CD8-positive, alpha-beta memory T cell (primary cell): ENCODE results near the gene MT1M. TPM values are rescaled to one million over a fixed set of nuclear protein-coding genes. Genes with fewer than 3 reads are reported as not detected.

ENCODE experiments used
- CTCF ChIA-PET: fragments of 350-600 bp; sonication (Branson Sonifier 250); formaldehyde crosslinking; loops from one replicate; lab custom pipeline; 2021; ENCODE audit warnings: antibody characterized with exemption; lab: Charles Lee
- POLR2A ChIA-PET: fragments of 350-600 bp; sonication (Branson Sonifier 250); formaldehyde crosslinking; loops from one replicate; lab custom pipeline; 2021; ENCODE audit warnings: antibody characterized with exemption; lab: Charles Lee
- DNase-seq, 5 donors: peaks; one replicate each; pipeline versions ENCODE4 v3.0.0 to v3.0.0-alpha.2; 2020 to 2022; ENCODE audit warnings: mixed read lengths in 1 of 5
- H3K27ac ChIP-seq: one replicate; pipeline ENCODE4 v1.7.0; 2013; ENCODE audit warnings: low read depth, mild to moderate bottlenecking, low read length, moderate library complexity
- H3K27me3 ChIP-seq: 2 replicates; pipeline ENCODE4 v1.7.0; 2013; ENCODE audit warnings: low read length, mild to moderate bottlenecking; ENCODE audit not compliant: insufficient read depth, poor library complexity, severe bottlenecking
- H3K36me3 ChIP-seq: 2 replicates; pipeline ENCODE4 v1.7.0; 2013; ENCODE audit warnings: mild to moderate bottlenecking, low read length, moderate library complexity; ENCODE audit not compliant: insufficient read depth
- H3K4me1 ChIP-seq: 2 replicates; pipeline ENCODE4 v1.7.0; 2013; ENCODE audit warnings: mild to moderate bottlenecking, low read length, moderate library complexity; ENCODE audit not compliant: insufficient read depth
- H3K4me3 ChIP-seq: 2 replicates; pipeline ENCODE4 v1.7.0; 2013; ENCODE audit warnings: mild to moderate bottlenecking, low read length
- H3K9me3 ChIP-seq: 2 replicates; pipeline ENCODE4 v1.7.0; 2013; ENCODE audit warnings: mild to moderate bottlenecking, low read length
- H3K27ac Mint-ChIP-seq, 8 donors: one replicate each; pipeline ENCODE4 v1.8.0; 2020 to 2021; ENCODE audit warnings: mixed read lengths in 8 of 8, mild to moderate bottlenecking in 6 of 8, inconsistent platforms in 3 of 8, moderate library complexity in 3 of 8
- H3K27me3 Mint-ChIP-seq, 2 donors: one replicate each; pipeline ENCODE4 v1.8.0; 2020 to 2021; ENCODE audit warnings: mixed read lengths in 2 of 2, mild to moderate bottlenecking in 1 of 2, moderate library complexity in 1 of 2
- H3K36me3 Mint-ChIP-seq, 3 donors: one replicate each; pipeline ENCODE4 v1.8.0; 2020 to 2021; ENCODE audit warnings: mixed read lengths in 3 of 3, inconsistent platforms in 1 of 3, mild to moderate bottlenecking in 1 of 3
- H3K4me1 Mint-ChIP-seq, 3 donors: one replicate each; pipeline ENCODE4 v1.8.0; 2020 to 2021; ENCODE audit warnings: mixed read lengths in 3 of 3, inconsistent platforms in 1 of 3, mild to moderate bottlenecking in 1 of 3
- H3K4me3 Mint-ChIP-seq, 7 donors: one replicate each; pipeline ENCODE4 v1.8.0; 2020 to 2021; ENCODE audit warnings: mixed read lengths in 7 of 7, mild to moderate bottlenecking in 6 of 7, moderate library complexity in 4 of 7, inconsistent platforms in 2 of 7
- H3K9me3 Mint-ChIP-seq, 5 donors: one replicate each; pipeline ENCODE4 v1.8.0; 2020 to 2022; ENCODE audit warnings: mixed read lengths in 5 of 5, mild to moderate bottlenecking in 3 of 5, moderate library complexity in 2 of 5, inconsistent platforms in 1 of 5
- polyA plus RNA-seq: library from polyadenylated mRNA; unstranded; fragments of 300-500 nt; fragmentation: Illumina TruSeq; gene quantifications from one replicate; pipeline ENCODE4 v1.2.3, GENCODE V29; 2021
- total RNA-seq, 2 experiments: library from RNA; stranded (reverse); gene quantifications; one replicate each; pipeline ENCODE4 v1.2.3, GENCODE V29; 2021

The MT1M gene
- total and polyA plus RNA-seq, 3 experiments from 2014 or later, result not detected

DNA sequence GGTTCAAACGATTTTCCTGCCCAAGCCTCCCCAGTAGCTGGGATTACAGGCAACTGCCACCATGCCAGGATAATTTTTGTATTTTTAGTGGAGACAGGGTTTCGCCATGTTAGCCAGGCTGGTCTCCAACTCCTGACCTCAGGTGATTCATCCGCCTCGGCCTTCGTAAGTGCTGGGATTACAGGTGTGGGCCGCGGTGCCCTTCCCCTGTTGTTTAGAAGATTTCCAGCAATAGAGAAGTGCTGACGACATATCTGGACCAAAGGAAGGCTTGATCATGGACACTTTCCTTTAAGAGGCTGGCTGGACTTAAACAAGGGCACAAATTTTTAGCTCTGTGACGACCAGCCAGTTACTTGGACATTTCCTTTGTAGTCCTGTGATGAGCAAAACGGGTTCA, 1.3 kb upstream of the MT1M start:
- Mint-ChIP-seq H3K36me3 (no peaks in the 10 kb centered on the region), H3K4me1 (peaks cover 19 to 31% (median 20%) of the 10 kb centered on the region in 3 donors), H3K27me3 (peaks cover 50 to 60% of the 10 kb centered on the region in 2 donors), H3K9me3 (no peaks in the 10 kb centered on the region), H3K27ac (no peak overlapping the region), H3K4me3 (no peak overlapping the region)
- Histone ChIP-seq H3K27me3 (peaks cover 47% of the 10 kb centered on the region), H3K4me1 (peaks cover 23% of the 10 kb centered on the region), H3K4me3 (no peak overlapping the region), H3K27ac (no peak overlapping the region), H3K36me3 (no peaks in the 10 kb centered on the region), H3K9me3 (no peaks in the 10 kb centered on the region)
- DNase-seq, result no peak
- ChIA-PET POLR2A (no interaction called here), CTCF (interaction anchor here (1.0 to 1.2 kb wide), 2 partner anchors 12 kb away, joined by 3 to 4 read pairs; no protein-coding TSS in a partner anchor)

DNA sequence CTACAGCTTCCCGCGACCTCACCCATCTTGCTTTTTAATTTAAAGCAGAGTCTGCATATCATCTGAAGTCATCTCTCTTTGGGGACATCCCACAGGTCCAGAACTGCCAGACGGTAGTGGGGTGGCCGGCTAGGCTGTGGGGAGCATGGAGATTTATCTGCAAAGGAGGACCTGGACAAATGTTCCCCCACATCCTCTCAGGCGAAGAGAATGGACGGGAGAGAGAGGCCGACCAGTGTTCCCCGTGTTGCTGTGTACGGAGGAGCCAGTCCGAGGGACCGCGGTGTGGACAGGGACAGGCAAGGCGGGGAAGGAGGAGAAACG, 665 bp upstream of the MT1M start:
- ChIA-PET POLR2A (no interaction called here), CTCF (interaction anchor here (1.0 kb wide), 1 partner anchor 12 kb away, joined by 3 read pairs; no protein-coding TSS in a partner anchor)
- Mint-ChIP-seq H3K27ac (peak overlapping the region in 1 of 8 donors; percentile 10), H3K27me3 (peaks cover 54 to 66% of the 10 kb centered on the region in 2 donors), H3K9me3 (no peaks in the 10 kb centered on the region), H3K36me3 (no peaks in the 10 kb centered on the region), H3K4me1 (peaks cover 19 to 34% (median 22%) of the 10 kb centered on the region in 3 donors), H3K4me3 (peak overlapping the region in 5 of 7 donors; percentile 55 to 88 (median 69))
- Histone ChIP-seq H3K4me1 (peaks cover 23% of the 10 kb centered on the region), H3K9me3 (no peaks in the 10 kb centered on the region), H3K36me3 (no peaks in the 10 kb centered on the region), H3K27ac (no peak overlapping the region), H3K27me3 (peaks cover 52% of the 10 kb centered on the region), H3K4me3 (no peak overlapping the region)
- no peak for DNase-seq

DNA sequence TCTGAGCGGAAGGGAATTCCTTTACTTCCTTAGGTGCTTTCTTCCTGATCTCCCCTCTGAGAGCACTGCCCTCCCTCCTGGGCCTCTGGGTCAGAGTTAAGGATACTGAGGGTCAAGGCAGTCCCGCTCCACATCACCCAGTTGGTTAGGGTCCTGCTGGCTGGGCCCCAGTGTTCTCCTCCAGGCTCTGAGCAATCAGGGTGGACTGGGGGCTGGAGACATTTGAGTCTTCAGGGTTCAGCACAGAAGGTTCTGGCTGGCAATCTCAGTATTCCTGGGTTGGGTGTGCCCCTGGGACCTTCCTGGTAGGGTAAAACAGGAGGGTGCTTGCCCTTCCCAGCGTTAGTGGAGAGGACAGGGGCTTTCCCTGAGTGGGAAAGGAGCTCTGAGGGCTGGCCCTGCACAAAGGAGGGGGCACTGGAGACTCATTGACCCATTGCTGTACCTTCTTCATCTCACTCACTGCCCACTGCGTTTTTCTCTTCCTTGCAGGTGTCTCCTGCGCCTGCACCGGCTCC, 448 bp downstream of the MT1M start:
- CTCF ChIA-PET, result interaction anchor here (2.8 kb wide), 1 partner anchor 11 kb away, joined by 11 read pairs; no protein-coding TSS in a partner anchor

DNA sequence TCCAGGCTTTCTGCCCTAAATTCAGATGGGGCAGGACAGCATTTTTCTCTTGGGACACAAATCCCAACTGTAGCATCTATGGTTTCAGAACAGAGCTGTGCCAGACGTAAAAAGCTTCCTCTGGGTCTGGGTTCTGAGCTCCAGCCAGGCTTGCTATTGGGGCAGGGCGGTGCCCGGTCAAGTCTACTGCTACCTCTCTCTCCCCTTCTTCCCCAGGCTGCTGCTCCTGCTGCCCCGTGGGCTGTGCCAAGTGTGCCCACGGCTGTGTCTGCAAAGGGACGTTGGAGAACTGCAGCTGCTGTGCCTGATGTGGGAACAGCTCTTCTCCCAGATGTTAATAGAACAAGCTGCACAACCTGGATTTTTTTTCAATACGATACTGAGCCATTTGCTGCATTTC, 1.1 kb downstream of the MT1M start:
- peaks cover 27% of the 10 kb centered on the region for H3K4me1 ChIP-seq
- no peaks in the 10 kb centered on the region for H3K36me3 ChIP-seq
- no peak overlapping the region for H3K4me3 ChIP-seq
- peaks cover 68 to 81% of the 10 kb centered on the region in 2 donors for H3K27me3 Mint-ChIP-seq
- no peaks in the 10 kb centered on the region for H3K9me3 ChIP-seq
- no peaks in the 10 kb centered on the region for H3K9me3 Mint-ChIP-seq
- DNase-seq, result no peak
- peaks cover 65% of the 10 kb centered on the region for H3K27me3 ChIP-seq
- ChIA-PET CTCF (interaction anchor here (2.8 kb wide), 1 partner anchor 10 kb away, joined by 11 read pairs; no protein-coding TSS in a partner anchor), POLR2A (no interaction called here)
- no peaks in the 10 kb centered on the region for H3K36me3 Mint-ChIP-seq
- peak overlapping the region in 1 of 7 donors; percentile 6 for H3K4me3 Mint-ChIP-seq
- H3K27ac Mint-ChIP-seq, result no peak overlapping the region
- peaks cover 24 to 48% (median 30%) of the 10 kb centered on the region in 3 donors for H3K4me1 Mint-ChIP-seq
- no peak overlapping the region for H3K27ac ChIP-seq

More for the DNA sequence above, 448 bp downstream of the MT1M start:
- no peak for DNase-seq
- POLR2A ChIA-PET, result no interaction called here
- H3K9me3 ChIP-seq, result no peaks in the 10 kb centered on the region
- no peak overlapping the region for H3K27ac ChIP-seq
- H3K9me3 Mint-ChIP-seq, result no peaks in the 10 kb centered on the region
- no peaks in the 10 kb centered on the region for H3K36me3 Mint-ChIP-seq
- H3K4me3 Mint-ChIP-seq, result peak overlapping the region in 5 of 7 donors; percentile 20 to 69 (median 37)
- no peaks in the 10 kb centered on the region for H3K36me3 ChIP-seq
- H3K4me1 ChIP-seq, result peaks cover 26% of the 10 kb centered on the region
- peaks cover 21 to 43% (median 26%) of the 10 kb centered on the region in 3 donors for H3K4me1 Mint-ChIP-seq
- peaks cover 59% of the 10 kb centered on the region for H3K27me3 ChIP-seq
- peaks cover 65 to 77% of the 10 kb centered on the region in 2 donors for H3K27me3 Mint-ChIP-seq
- H3K4me3 ChIP-seq, result no peak overlapping the region
- H3K27ac Mint-ChIP-seq, result no peak overlapping the region

DNA sequence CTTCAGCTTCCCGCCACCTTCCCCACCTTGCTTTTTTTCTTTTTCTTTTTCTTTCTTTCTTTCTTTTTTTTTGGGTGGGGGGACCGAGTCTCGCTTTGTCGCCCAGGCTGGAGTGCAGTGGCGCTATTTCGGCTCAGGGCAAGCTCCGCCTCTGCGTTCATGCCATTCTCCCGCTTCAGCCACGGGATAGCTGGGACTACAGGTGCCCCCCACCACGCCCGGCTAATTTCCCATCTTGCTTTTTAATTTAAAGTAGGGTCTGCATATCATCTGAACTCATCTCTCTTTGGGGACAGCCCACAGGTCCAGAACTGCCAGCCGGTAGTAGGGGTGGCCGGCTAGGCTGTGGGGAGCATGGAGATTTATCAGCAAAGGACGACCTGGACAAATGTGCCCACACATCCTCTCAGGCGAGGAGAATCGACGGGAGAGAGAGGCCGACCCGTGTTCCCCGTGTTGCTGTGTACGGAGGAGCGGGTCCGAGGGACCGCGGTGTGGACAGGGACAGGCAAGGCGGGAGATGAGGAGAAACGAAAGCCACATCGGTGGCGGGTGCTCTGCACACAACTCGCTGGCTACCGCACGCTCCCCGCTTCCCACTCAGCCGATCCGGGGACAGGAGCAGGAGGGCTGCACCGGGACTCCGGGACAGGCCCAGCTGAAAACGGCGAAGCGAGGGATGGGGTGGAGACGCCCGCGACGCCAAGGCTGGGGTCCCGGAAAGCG, 2.4 kb downstream of the MT1M start:
- POLR2A ChIA-PET, result interaction anchor here (0.6 kb wide), 1 partner anchor 19 kb away, joined by 14 read pairs; no protein-coding TSS in a partner anchor
- H3K9me3 Mint-ChIP-seq, result no peaks in the 10 kb centered on the region

DNA sequence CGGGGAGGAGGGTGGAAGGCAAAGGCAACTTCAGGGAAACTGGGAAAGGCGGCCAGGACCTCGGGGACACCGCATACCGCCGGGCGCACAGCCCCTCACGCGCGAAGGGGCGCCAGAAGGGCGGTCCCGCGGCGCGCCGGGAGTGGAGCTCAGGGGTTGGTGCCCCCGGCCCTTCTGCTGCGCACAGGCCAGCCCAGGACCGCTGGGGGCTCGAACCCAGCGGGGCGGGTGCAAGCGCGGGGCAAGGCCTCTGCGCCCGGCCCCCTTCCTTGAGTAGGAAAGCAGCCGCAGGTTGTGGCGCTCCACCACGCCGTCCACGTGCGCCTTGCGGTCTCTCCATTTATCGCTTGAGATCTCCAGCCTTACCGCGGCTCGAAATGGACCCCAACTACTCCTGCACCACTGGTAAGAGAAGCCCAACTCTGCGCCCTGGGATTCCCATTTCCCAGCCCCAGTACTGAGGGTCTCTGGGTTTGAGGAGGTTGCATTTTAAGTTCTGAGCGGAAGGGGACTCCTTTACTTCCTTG, 3.0 kb downstream of the MT1M start:
- Histone ChIP-seq H3K4me1 (peaks cover 27% of the 10 kb centered on the region), H3K27me3 (peaks cover 79% of the 10 kb centered on the region), H3K36me3 (no peaks in the 10 kb centered on the region), H3K4me3 (peak overlapping the region; percentile 11), H3K9me3 (no peaks in the 10 kb centered on the region), H3K27ac (no peak overlapping the region)
- peaks cover 25 to 50% (median 33%) of the 10 kb centered on the region in 3 donors for H3K4me1 Mint-ChIP-seq
- CTCF ChIA-PET, result interaction anchor here (1.5 to 2.8 kb wide), 2 partner anchors 8 to 25 kb away, joined by 4 to 11 read pairs; no protein-coding TSS in a partner anchor
- H3K27ac Mint-ChIP-seq, result peak overlapping the region in 1 of 8 donors; percentile 39
- peaks cover 78 to 92% of the 10 kb centered on the region in 2 donors for H3K27me3 Mint-ChIP-seq
- H3K9me3 Mint-ChIP-seq, result no peaks in the 10 kb centered on the region
- no peaks in the 10 kb centered on the region for H3K36me3 Mint-ChIP-seq
- DNase-seq, result no peak
- POLR2A ChIA-PET, result no interaction called here
- peak overlapping the region in 6 of 7 donors; percentile 38 to 87 (median 62) for H3K4me3 Mint-ChIP-seq

More for the DNA sequence above, 2.4 kb downstream of the MT1M start:
- Mint-ChIP-seq H3K27me3 (peaks cover 80 to 92% of the 10 kb centered on the region in 2 donors), H3K27ac (peak overlapping the region in 2 of 8 donors; percentile 43 to 66), H3K36me3 (no peaks in the 10 kb centered on the region), H3K4me3 (peak overlapping the region in 6 of 7 donors; percentile 41 to 87 (median 66)), H3K4me1 (peaks cover 25 to 50% (median 33%) of the 10 kb centered on the region in 3 donors)
- no peaks in the 10 kb centered on the region for H3K9me3 ChIP-seq
- H3K27me3 ChIP-seq, result peaks cover 78% of the 10 kb centered on the region
- no peak overlapping the region for H3K27ac ChIP-seq
- peak overlapping the region; percentile 11 for H3K4me3 ChIP-seq
- H3K36me3 ChIP-seq, result no peaks in the 10 kb centered on the region
- DNase-seq, result no peak
- peaks cover 27% of the 10 kb centered on the region for H3K4me1 ChIP-seq
- CTCF ChIA-PET, result interaction anchor here (1.5 to 2.8 kb wide), 2 partner anchors 9 to 24 kb away, joined by 4 to 11 read pairs; no protein-coding TSS in a partner anchor

DNA sequence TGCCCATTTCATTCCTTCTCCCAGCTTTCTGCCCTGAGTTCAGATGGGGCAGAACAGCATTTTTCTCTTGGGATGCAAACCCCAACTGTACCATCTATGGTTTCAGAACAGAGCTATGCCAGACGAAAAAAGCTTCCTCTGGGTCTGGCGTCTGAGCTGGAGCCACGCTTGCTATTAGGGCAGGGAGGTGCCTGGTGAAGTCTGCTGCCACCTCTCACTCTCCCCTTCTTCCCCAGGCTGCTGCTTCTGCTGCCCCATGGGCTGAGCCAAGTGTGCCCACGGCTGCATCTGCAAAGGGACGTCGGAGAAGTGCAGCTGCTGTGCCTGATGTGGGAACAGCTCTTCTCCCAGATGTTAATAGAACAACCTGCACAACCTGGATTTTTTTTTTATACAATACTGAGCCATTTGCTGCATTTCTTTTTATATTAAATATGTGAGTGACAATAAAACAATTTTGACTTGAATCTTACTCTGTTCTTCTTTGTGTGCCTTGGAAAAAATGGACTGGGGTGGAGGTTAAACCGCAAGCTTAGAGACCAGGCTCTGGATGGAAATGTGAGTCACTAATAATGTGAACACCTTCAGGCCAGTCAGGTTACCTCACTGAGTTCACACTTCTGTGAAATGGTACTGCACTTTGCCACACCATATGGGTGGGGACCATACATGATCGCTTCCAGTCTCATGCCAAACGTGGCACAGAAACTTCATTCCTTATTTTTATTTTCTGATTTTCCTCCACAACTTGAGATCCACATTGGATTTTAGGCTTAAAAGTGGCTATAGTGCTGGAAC, 4.4 kb downstream of the MT1M start:
- Mint-ChIP-seq H3K9me3 (no peaks in the 10 kb centered on the region), H3K36me3 (no peaks in the 10 kb centered on the region), H3K4me3 (peak overlapping the region in 3 of 7 donors; percentile 4 to 80 (median 11)), H3K27me3 (peaks cover 67 to 88% of the 10 kb centered on the region in 2 donors), H3K27ac (peak overlapping the region in 1 of 8 donors; percentile 20), H3K4me1 (peaks cover 23 to 47% (median 34%) of the 10 kb centered on the region in 3 donors)
- no peak overlapping the region for H3K4me3 ChIP-seq
- H3K27ac ChIP-seq, result no peak overlapping the region
- no peaks in the 10 kb centered on the region for H3K9me3 ChIP-seq
- ChIA-PET POLR2A (interaction anchor here (0.7 to 0.9 kb wide), 2 partner anchors 11 to 20 kb away, joined by 3 to 14 read pairs; partner anchors contain the start of gene MT1E), CTCF (interaction anchor here (1.0 kb wide), 1 partner anchor 60 kb away, joined by 3 read pairs; no protein-coding TSS in a partner anchor)
- no peak for DNase-seq
- peaks cover 72% of the 10 kb centered on the region for H3K27me3 ChIP-seq
- no peaks in the 10 kb centered on the region for H3K36me3 ChIP-seq
- H3K4me1 ChIP-seq, result peaks cover 24% of the 10 kb centered on the region
